Skeletal muscle satellite cell (primary cell): Measurements from ENCODE around the gene COL23A1.

Experiments used
- H3K27me3 ChIP-seq: 2 replicates; pipeline ENCODE4 v1.7.0; 2013; ENCODE audit warnings: low read length; ENCODE audit not compliant: control insufficient read depth, insufficient read depth
- H3K36me3 ChIP-seq: 2 replicates; pipeline ENCODE4 v1.7.0; 2013; ENCODE audit warnings: mild to moderate bottlenecking, control low read depth, low read length; ENCODE audit not compliant: insufficient read depth
- H3K4me1 ChIP-seq: 2 replicates; pipeline ENCODE4 v1.7.0; 2013; ENCODE audit warnings: low read length; ENCODE audit not compliant: control insufficient read depth, insufficient read depth
- H3K4me2 ChIP-seq: 2 replicates; pipeline ENCODE4 v1.7.0; 2013; ENCODE audit warnings: mild to moderate bottlenecking, low read length
- H3K4me3 ChIP-seq: 2 replicates; pipeline ENCODE4 v1.7.0; 2013; ENCODE audit warnings: low read length
- H3K9ac ChIP-seq: 2 replicates; pipeline ENCODE4 v1.7.0; 2013; ENCODE audit warnings: mild to moderate bottlenecking, low read depth, low read length, moderate library complexity
- H3K9me3 ChIP-seq: replicated peaks from 2 replicates; pipeline ENCODE4 v1.7.0; 2013; ENCODE audit warnings: mild to moderate bottlenecking, control low read depth, low read length

The COL23A1 gene

DNA sequence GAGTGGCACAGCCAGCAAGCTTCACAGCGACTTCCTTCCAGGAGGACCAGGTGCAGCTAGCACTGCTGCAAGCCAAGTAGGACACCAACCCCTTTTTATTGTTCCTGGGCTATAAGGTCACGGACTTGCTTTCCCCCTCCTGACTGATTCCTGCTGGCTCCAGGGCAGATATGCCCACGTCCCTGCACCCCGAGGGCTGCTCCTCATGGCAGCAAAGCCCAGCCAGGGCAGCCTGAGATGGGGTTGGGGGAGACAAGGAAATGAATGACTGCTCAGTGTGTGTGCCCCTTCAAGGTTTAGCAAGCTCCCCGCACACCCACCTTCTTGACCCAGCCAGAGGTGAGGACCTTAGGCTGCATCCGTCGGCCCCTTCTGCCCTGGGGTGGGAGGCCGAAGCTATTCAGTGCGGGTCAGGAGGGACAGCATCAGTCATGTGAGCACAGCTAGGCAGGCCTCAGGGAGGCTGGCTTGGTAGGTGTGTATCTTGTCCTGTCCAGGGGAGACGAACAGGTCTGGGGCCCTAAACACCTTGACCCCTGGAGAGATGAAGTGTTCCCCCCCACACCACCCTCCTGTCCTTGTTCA is 221.4 kb downstream of the COL23A1 start:
- no peaks in the 10 kb centered on the region for H3K36me3 ChIP-seq
- H3K27me3 ChIP-seq, result no peaks in the 10 kb centered on the region
- H3K4me2 ChIP-seq, result no peak overlapping the region
- no peak overlapping the region for H3K9ac ChIP-seq
- H3K4me3 ChIP-seq, result no peak overlapping the region
- H3K4me1 ChIP-seq, result no peaks in the 10 kb centered on the region
- H3K9me3 ChIP-seq, result peaks cover 32% of the 10 kb centered on the region

DNA sequence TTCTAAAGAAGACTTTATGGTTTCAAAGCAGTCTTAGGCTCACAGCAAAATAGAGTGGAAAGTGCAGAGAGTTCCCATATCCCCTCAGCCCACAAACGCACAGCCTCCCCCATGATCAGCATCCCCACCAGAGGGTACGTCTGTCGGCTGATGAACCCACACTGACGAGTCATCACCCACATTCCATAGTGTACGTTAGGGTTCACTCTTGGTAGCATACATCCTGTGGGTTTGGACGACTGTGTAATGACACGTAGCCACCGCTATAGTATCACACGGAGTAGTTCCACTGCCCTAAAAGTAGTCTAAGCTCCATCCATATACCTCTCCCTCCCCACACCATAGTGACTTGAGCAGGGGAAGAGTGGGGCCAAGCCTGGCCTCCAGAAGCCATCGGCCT is 221.9 kb downstream of the COL23A1 start:
- H3K27me3 ChIP-seq, result no peaks in the 10 kb centered on the region
- no peak overlapping the region for H3K4me3 ChIP-seq
- no peaks in the 10 kb centered on the region for H3K36me3 ChIP-seq
- no peak overlapping the region for H3K4me2 ChIP-seq
- H3K9ac ChIP-seq, result no peak overlapping the region
- H3K9me3 ChIP-seq, result peaks cover 34% of the 10 kb centered on the region
- no peaks in the 10 kb centered on the region for H3K4me1 ChIP-seq

DNA sequence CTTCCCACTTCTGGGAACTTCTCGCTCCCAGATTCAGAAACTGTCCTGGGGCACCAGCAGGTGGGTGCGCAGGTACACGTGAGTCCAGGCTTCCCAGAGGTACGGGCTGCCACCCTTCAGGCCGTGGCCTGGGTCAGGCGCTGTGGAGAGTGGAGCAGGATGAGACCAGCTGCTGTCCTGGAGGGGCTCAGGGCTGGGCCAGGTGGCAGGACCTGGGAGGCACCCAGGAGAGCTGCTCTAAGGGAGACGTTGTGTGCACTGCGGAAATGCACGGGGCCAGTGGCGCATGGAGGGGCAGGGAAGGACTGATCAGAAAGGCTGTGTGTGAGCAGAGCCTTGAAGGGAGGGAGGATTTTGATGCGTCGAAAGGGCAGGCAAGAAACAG is 222.5 kb downstream of the COL23A1 start:
- Histone ChIP-seq H3K9me3 (peaks cover 38% of the 10 kb centered on the region), H3K4me3 (no peak overlapping the region), H3K4me1 (no peaks in the 10 kb centered on the region), H3K36me3 (no peaks in the 10 kb centered on the region), H3K4me2 (no peak overlapping the region), H3K27me3 (no peaks in the 10 kb centered on the region), H3K9ac (no peak overlapping the region)

DNA sequence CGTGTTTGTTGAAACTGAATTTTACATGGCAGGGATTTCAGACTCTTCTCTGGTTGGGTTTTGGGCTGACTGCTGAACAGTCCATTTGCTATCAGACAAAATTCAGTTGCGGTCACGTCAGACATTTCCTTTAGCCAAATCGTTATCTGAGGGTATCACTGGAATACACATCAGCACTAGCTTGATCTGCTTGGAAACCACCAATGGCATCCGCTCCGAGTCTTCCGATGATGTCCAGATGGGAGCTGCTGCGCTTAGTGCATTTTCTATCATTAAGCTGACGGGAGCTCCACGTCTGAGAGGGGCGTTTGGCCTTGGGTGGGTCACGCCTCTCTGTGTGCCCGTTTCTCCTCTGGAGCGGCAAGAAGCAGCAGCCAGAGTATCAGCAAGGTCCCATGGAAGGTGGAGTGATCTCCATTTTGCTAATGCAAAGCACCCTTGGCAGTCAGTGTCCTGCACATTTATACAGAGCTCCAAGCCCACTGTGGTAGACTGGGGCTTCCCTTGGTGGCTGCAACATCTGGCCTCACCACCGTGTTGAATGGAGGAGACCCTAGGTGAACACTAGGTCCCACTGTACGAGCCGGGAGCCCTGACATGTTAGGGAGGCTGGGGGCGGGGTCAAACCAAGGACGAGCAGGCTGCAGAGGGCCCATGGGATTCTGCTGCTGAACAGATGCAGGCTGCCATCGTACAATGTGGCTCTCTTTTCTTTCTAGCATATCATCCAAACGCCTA is 223.0 kb downstream of the COL23A1 start:
- Histone ChIP-seq H3K27me3 (no peaks in the 10 kb centered on the region), H3K9me3 (peaks cover 38% of the 10 kb centered on the region), H3K4me2 (no peak overlapping the region), H3K9ac (no peak overlapping the region), H3K4me1 (no peaks in the 10 kb centered on the region), H3K36me3 (no peaks in the 10 kb centered on the region), H3K4me3 (no peak overlapping the region)

DNA sequence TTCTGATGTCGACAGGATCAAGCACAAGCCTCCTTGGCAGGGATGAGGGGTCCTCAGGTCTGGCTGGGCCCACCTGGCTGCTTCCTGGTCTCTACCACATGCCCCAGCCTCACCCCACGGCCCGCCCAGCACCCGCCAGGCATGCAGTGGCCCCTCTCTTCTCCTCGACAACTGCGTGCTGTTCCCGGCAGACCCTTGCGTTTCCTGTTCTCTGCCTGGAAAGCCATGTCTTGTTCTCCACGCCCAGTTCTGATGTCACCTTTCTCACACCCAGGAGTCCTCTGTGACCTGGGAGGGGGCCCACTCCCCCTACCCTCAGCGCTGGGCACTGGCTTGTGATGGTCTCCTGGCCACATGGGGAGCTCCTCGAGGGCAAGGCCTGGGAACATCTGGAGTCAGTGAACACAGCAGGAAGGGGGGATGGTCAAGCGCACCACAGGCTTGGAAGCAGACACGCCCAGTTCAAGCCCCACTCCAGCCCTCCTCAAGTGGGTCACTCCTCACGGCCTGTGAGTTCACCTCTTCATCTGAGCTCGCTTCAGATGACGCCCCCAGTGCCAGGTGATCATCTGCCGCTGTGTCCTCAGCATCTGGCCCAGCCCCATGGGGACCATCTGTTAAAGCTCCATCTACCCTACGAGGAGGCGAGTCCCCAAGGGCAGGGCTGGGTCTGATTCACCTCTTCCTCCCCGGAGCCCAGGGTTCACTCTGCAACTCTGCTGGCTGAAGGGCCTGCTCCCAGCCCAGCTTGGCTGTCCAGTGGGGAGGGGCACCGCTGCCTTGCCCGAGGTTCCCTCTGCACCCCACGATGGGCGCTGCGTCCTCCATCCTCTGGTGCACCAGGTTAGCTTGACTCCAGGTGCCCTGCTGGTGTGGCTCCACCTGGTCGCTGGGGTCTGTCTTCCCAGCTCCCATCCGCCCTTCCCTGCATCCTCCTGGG is 224.4 kb downstream of the COL23A1 start:
- no peaks in the 10 kb centered on the region for H3K4me1 ChIP-seq
- no peaks in the 10 kb centered on the region for H3K36me3 ChIP-seq
- H3K27me3 ChIP-seq, result no peaks in the 10 kb centered on the region
- H3K9me3 ChIP-seq, result peaks cover 38% of the 10 kb centered on the region
- H3K4me2 ChIP-seq, result no peak overlapping the region
- no peak overlapping the region for H3K9ac ChIP-seq
- no peak overlapping the region for H3K4me3 ChIP-seq

DNA sequence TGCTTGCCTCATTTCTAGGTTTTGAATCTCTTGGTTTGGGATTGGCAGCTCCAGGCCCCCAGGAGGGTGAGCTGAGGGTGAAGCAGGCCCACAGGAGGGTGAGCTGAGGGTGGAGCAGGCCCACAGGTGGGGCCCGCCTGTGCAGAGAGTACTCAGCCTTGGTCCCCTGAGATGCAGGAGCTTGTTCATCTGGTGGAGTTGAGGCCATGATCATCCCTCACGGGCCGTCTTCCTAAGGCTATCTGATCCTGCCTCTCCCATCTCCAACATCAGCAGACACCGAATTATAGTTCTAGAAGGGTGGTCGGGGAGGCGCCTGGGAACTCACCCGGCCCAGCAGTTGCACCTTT is 225.9 kb downstream of the COL23A1 start:
- H3K4me2 ChIP-seq, result no peak overlapping the region
- H3K27me3 ChIP-seq, result no peaks in the 10 kb centered on the region
- H3K4me3 ChIP-seq, result no peak overlapping the region
- H3K9me3 ChIP-seq, result peaks cover 32% of the 10 kb centered on the region
- H3K9ac ChIP-seq, result no peak overlapping the region
- H3K36me3 ChIP-seq, result no peaks in the 10 kb centered on the region
- no peaks in the 10 kb centered on the region for H3K4me1 ChIP-seq

DNA sequence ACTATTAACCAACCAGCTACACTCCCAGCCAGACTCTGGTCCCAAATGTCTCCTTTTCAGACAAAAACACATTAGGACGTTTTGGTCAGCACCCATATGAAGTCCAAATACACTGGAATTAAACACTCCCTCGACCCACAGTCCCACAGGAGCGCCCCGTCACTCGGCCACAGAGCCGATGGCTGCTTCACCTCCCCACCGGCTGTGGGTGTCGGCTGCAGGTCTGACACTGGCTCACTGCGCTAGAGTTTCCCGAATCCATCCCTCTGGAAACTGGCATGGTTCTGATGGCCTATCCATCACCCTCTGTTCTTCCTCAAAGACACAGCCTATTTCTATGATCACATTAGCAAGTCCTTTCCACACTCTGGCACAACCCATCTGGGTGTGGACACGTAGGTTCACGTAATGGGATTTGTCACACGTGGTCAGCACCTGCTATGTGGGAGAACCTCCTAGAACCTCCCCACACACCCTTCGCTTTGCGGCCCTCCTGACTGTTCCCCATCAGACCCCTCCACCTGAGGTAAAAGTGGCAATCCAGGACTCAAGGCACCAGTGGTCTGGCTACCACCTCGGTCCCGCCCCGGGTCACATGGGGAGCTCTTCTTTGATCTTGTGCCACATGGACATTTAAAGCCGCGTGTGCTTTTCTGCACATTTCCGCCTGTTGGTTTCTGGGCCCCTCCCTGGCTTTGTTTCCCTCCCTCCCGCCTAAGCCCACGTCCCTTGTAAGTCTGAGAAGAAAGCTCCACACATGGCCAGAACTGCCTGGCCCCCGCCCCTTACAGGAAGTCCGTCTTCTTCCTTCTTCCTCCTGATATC is 226.5 kb downstream of the COL23A1 start:
- H3K9me3 ChIP-seq, result peaks cover 31% of the 10 kb centered on the region
- no peak overlapping the region for H3K9ac ChIP-seq
- no peaks in the 10 kb centered on the region for H3K27me3 ChIP-seq
- H3K36me3 ChIP-seq, result no peaks in the 10 kb centered on the region
- no peak overlapping the region for H3K4me2 ChIP-seq
- no peak overlapping the region for H3K4me3 ChIP-seq
- H3K4me1 ChIP-seq, result no peaks in the 10 kb centered on the region

DNA sequence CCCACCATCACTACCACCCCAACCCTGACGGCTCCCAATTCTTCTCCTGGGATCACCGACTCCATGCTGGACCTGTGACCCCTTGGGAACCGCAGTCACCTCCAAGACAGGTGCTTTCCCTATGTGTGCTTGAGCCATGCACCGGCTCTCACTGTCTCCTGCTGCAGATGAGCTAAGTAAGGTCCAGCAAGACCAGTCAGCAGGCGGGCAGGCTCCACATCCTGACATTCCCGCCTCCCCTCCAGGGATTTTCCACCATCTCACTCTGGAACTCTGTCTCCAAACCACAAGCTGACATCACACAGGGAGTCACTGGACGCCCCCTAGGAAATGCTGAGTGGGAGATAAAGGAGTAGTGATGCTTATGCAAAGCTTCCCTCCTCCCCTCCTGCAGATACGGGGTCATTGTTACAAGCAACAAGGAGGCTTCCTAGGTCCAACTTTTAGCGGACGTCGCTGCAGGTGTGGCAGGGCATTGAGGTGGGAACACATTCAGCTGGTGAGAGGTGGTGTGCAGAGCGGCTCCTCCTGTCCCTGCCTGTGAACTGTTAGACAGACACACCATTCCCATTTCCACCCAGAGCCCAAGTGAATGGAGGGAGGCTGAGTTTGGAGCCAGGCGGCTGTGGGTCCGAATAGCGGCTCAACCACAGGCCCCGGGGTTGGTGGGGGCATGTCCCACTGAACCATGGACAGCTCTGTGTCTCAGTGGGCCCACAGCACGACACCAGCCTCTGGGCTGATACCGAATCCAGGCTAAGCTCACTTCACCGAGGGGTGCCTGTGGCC is 228.3 kb downstream of the COL23A1 start:
- peaks cover 23% of the 10 kb centered on the region for H3K9me3 ChIP-seq
- H3K4me2 ChIP-seq, result no peak overlapping the region
- no peak overlapping the region for H3K4me3 ChIP-seq
- no peaks in the 10 kb centered on the region for H3K27me3 ChIP-seq
- no peaks in the 10 kb centered on the region for H3K4me1 ChIP-seq
- H3K9ac ChIP-seq, result no peak overlapping the region
- H3K36me3 ChIP-seq, result no peaks in the 10 kb centered on the region

DNA sequence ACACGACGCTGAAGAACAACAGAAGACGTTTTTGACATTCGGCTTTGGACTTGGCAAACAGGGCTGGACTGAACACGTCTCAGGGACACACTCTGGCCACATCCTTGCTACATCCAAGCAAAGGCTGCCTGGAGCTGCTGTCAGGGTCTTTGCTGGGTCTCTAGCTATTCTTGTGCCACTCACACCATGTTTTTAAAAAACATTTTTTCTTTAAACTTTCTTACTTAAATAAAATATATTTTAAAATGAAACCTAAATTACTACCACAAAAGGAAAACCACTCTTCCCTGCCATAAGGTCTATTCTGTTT is 229.3 kb downstream of the COL23A1 start:
- H3K9me3 ChIP-seq, result peaks cover 16% of the 10 kb centered on the region
- no peaks in the 10 kb centered on the region for H3K36me3 ChIP-seq
- H3K4me1 ChIP-seq, result no peaks in the 10 kb centered on the region
- H3K4me3 ChIP-seq, result no peak overlapping the region
- no peaks in the 10 kb centered on the region for H3K27me3 ChIP-seq
- no peak overlapping the region for H3K4me2 ChIP-seq
- H3K9ac ChIP-seq, result no peak overlapping the region

DNA sequence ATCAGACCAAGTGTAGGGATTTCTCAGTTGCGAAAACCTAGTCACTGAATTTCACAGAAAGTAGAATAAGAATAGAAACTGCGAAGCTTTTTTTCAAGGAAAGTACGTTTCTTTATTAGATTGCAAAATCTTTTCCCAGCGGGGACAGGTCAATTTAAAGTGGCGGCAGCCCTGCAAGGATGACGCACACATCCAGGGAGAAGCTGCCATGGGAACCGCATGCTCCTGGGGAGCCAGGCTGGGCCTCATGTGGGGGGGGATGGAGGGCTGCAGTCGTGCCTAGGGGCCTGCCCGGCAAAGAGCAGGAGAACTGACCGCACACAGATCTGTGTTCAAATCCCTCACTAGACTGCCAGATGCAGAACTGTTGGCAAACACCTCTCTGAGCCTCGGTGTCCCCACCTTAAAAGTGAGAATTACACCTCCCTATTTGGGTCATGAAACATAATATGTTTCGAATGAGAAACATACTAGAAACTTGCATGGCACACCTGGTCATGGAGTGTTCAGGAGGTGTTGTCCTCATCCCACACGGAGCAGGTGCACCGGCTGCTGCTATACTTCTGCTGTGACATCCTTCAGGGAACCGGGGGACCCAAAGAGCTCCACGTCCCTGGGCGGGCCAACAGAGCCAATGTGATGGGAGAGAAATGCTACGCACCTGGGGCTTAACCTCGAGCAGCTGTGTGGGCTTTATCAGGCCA is 229.8 kb downstream of the COL23A1 start:
- no peak overlapping the region for H3K4me2 ChIP-seq

More for the DNA sequence above, 229.8 kb downstream of the COL23A1 start:
- Histone ChIP-seq H3K36me3 (no peaks in the 10 kb centered on the region), H3K9me3 (peaks cover 12% of the 10 kb centered on the region), H3K27me3 (no peaks in the 10 kb centered on the region), H3K4me3 (no peak overlapping the region), H3K4me1 (no peaks in the 10 kb centered on the region), H3K9ac (no peak overlapping the region)
